T-helper 1 cell treated with Interleukin-12 subunit alpha and Interleukin-12 subunit beta and Interleukin-4 antibody, amounts not matched to agents 30 ng/mL and 1 ng/mL, for 36 hours (primary cell): ENCODE data around the gene TMEM33. TPM values are rescaled to one million over a fixed set of nuclear protein-coding genes. Genes with fewer than 3 reads are reported as not detected.

Experiments used
- intact Hi-C: fragments of 100-400 bp; cut with micrococcal nuclease; formaldehyde crosslinking; loops from one replicate; pipeline ENCODE4 v1.15.1; 2024
- total RNA-seq: library from RNA; stranded (reverse); gene quantifications from 2 replicates; pipeline ENCODE4 v1.2.3, GENCODE V29; 2022

The TMEM33 gene
- total RNA-seq, 1 donor from 2014 or later: 69.9 TPM

- intact Hi-C loops: loop anchor here (5.0 kb wide), 1 partner anchor 679 kb away; no protein-coding TSS in a partner anchor
Observed at GRCh38 chr4:41992967-41993857, 58.0 kb downstream of the TMEM33 start.

GRCh38 chr4:41994461-41994985 is 59.3 kb downstream of the TMEM33 start:
- intact Hi-C loops: loop anchor here (5.0 kb wide), 1 partner anchor 678 kb away; no protein-coding TSS in a partner anchor

- intact Hi-C loops: no loop called here
Observed at GRCh38 chr4:41998019-41998418, 62.8 kb downstream of the TMEM33 start.

- intact Hi-C loops: no loop called here
Observed at GRCh38 chr4:41999321-41999720, 64.1 kb downstream of the TMEM33 start.

- intact Hi-C loops: no loop called here
Observed at GRCh38 chr4:42008011-42008786, 73.0 kb downstream of the TMEM33 start.

Other genes starting within 250 kb of the TMEM33 start
- gene PHOX2B, start 186.7 kb upstream of the TMEM33 start, total RNA-seq: not detected in 2 replicates
- 0.32 TPM in 2 replicates for gene DCAF4L1, start 46.3 kb downstream of the TMEM33 start, total RNA-seq
- gene SLC30A9, start 55.1 kb downstream of the TMEM33 start, total RNA-seq: 33.1 and 37.9 TPM in 2 replicates
- gene BEND4, start 217.2 kb downstream of the TMEM33 start, total RNA-seq: 0.34 and 0.37 TPM in 2 replicates